GM18868 (cell line): ENCODE measurements around the gene PRKG1.

Experiments
- ATAC-seq: cut with Tn5 transposase; IDR thresholded peaks from one replicate; pipeline ENCODE4 v1.9.1; 2021; ENCODE audit warnings: mild to moderate bottlenecking, moderate library complexity; ENCODE audit not compliant: unreplicated experiment

PRKG1 gene

GRCh38 chr10:51950371-51950995 is 876.2 kb downstream of the PRKG1 start:
- ATAC-seq, result no peak

GRCh38 chr10:51950996-51951555 is 876.8 kb downstream of the PRKG1 start:
- no peak for ATAC-seq

GRCh38 chr10:51951601-51952000 is 877.3 kb downstream of the PRKG1 start:
- no peak for ATAC-seq

- ATAC-seq, result no peak
These were observed 877.8 kb downstream of the PRKG1 start for GRCh38 chr10:51952056-51952455.

- ATAC-seq, result no peak
These were observed 881.4 kb downstream of the PRKG1 start for GRCh38 chr10:51955696-51956095.

- ATAC-seq, result no peak
These were observed 882.5 kb downstream of the PRKG1 start for GRCh38 chr10:51956822-51957221.

GRCh38 chr10:51960494-51960895 is 886.2 kb downstream of the PRKG1 start:
- peak; percentile 85 for ATAC-seq

- ATAC-seq, result no peak
These were observed 887.1 kb downstream of the PRKG1 start for GRCh38 chr10:51961401-51961800.

GRCh38 chr10:51964630-51965029 is 890.3 kb downstream of the PRKG1 start:
- ATAC-seq, result no peak

- ATAC-seq, result no peak
These were observed 891.2 kb downstream of the PRKG1 start for GRCh38 chr10:51965451-51965850.

- no peak for ATAC-seq
These were observed 898.6 kb downstream of the PRKG1 start for GRCh38 chr10:51972733-51973346.

- no peak for ATAC-seq
These were observed 906.5 kb downstream of the PRKG1 start for GRCh38 chr10:51980752-51981151.

- no peak for ATAC-seq
These were observed 907.4 kb downstream of the PRKG1 start for GRCh38 chr10:51981731-51982130.

- ATAC-seq, result no peak
These were observed 909.2 kb downstream of the PRKG1 start for GRCh38 chr10:51983481-51983880.

GRCh38 chr10:51985336-51985735 is 911.0 kb downstream of the PRKG1 start:
- no peak for ATAC-seq

- no peak for ATAC-seq
These were observed 912.2 kb downstream of the PRKG1 start for GRCh38 chr10:51986516-51986915.

- no peak for ATAC-seq
These were observed 919.2 kb downstream of the PRKG1 start for GRCh38 chr10:51993475-51993874.

GRCh38 chr10:51999096-51999495 is 924.8 kb downstream of the PRKG1 start:
- no peak for ATAC-seq

GRCh38 chr10:52004342-52004949 is 930.2 kb downstream of the PRKG1 start:
- peak; percentile 90 for ATAC-seq

GRCh38 chr10:52007091-52007490 is 932.8 kb downstream of the PRKG1 start:
- no peak for ATAC-seq

- no peak for ATAC-seq
These were observed 936.8 kb downstream of the PRKG1 start for GRCh38 chr10:52011118-52011517.

GRCh38 chr10:52019077-52019555 is 944.8 kb downstream of the PRKG1 start:
- no peak for ATAC-seq
